ENCODE data around the gene ACVR2B. TPM values are rescaled to one million over a fixed set of nuclear protein-coding genes. Genes with fewer than 3 reads are reported as not detected.

The ACVR2B gene
- total RNA-seq, 1 experiment from 2014 or later, result 18.3 TPM

- no peak for TF ChIP-seq MAX (IDR thresholded peaks at IDR 0.05)
- TF ChIP-seq TCF7L2 (IDR thresholded peaks at IDR 0.05; ENCODE audit: borderline replicate concordance, extremely low read depth, insufficient read depth, insufficient read length), result no peak
- TF ChIP-seq POLR2AphosphoS5 (IDR thresholded peaks at IDR 0.05; ENCODE audit: low read depth, low read length), result no peak
- no peak for TF ChIP-seq REST (IDR thresholded peaks at IDR 0.05; ENCODE audit: low read depth)
- no peak for TF ChIP-seq ZFX (IDR thresholded peaks at IDR 0.05)
- no peak for TF ChIP-seq EZH2phosphoT487 (IDR thresholded peaks at IDR 0.05; ENCODE audit: borderline replicate concordance)
- TF ChIP-seq FOSL1 (IDR thresholded peaks at IDR 0.05; ENCODE audit: low read depth), result no peak
- TF ChIP-seq EGR1 (IDR thresholded peaks at IDR 0.05; ENCODE audit: low read depth), result no peak
- TF ChIP-seq JUND (IDR thresholded peaks at IDR 0.05), result no peak
- TF ChIP-seq CBX3 (IDR thresholded peaks at IDR 0.05; ENCODE audit: low read depth), result no peak
- TF ChIP-seq POLR2A (IDR thresholded peaks at IDR 0.05; ENCODE audit: borderline replicate concordance, extremely low read depth, insufficient read depth, insufficient read length), result no peak
- no peak for TF ChIP-seq CTCF (IDR thresholded peaks at IDR 0.05 in 2 of 3, conservative IDR thresholded peaks at IDR 0.05 in 1 of 3; ENCODE audit: borderline replicate concordance in 1 of 3, insufficient read depth in 1 of 3, low read depth in 2 of 3, low read length in 2 of 3)
- TF ChIP-seq SIN3A (IDR thresholded peaks at IDR 0.05; ENCODE audit: low read depth), result no peak
- TF ChIP-seq SRF (IDR thresholded peaks at IDR 0.05; ENCODE audit: low read depth), result no peak
- no peak for TF ChIP-seq ZNF274 (IDR thresholded peaks at IDR 0.05; ENCODE audit: low read depth, low read length)
- no peak for TF ChIP-seq YY1 (IDR thresholded peaks at IDR 0.05; ENCODE audit: extremely low read depth, insufficient replicate concordance, low read depth, low read length)
- no peak for TF ChIP-seq ATF3 (IDR thresholded peaks at IDR 0.05)
- no peak for TF ChIP-seq RAD21 (IDR thresholded peaks at IDR 0.05; ENCODE audit: low read depth)
- TF ChIP-seq ELF1 (IDR thresholded peaks at IDR 0.05; ENCODE audit: borderline replicate concordance, low read depth), result no peak
- Histone ChIP-seq H3K36me3 (ENCODE audit: control insufficient read depth in 1 of 2, insufficient read depth in 2 of 2, low read length in 2 of 2) (peaks cover 0 to 6% of the 10 kb centered on the region in 2 experiments; a peak in 1 of 4 replicates), H3K79me2 (ENCODE audit: insufficient read depth, low read length) (no peaks in the 10 kb centered on the region), H2AFZ (ENCODE audit: low read depth, low read length, poor library complexity, severe bottlenecking) (no peak overlapping the region), H3K9me2 (ENCODE audit: insufficient read depth) (no peaks in the 10 kb centered on the region), H3K27me3 (ENCODE audit: insufficient read depth, low read length) (no peaks in the 10 kb centered on the region), H4K20me1 (ENCODE audit: insufficient read depth) (no peaks in the 10 kb centered on the region), H3K9me3 (ENCODE audit: control insufficient read depth in 1 of 2, insufficient read depth in 1 of 2, low read depth in 1 of 2, low read length in 2 of 2) (no peaks in the 10 kb centered on the region), H3K4me1 (ENCODE audit: control insufficient read depth in 1 of 2, insufficient read depth in 2 of 2, low read length in 2 of 2) (no peaks in the 10 kb centered on the region), H3K27ac (ENCODE audit: low read depth, low read length) (no peak overlapping the region), H3K9ac (ENCODE audit: low read length) (no peak overlapping the region), H3K4me3 (replicated peaks in 1 of 2; ENCODE audit: low read depth in 1 of 2, low read length in 2 of 2) (no peak overlapping the region), H3K4me2 (ENCODE audit: low read length) (no peak overlapping the region)
- intact Hi-C loops (cut with micrococcal nuclease), result no loop called here
- ChIA-PET POLR2A (no interaction called here), CTCF (no interaction called here), RAD21 (ENCODE audit: low non-redundant PET in 1 of 2, low total read pairs in 2 of 2, uncharacterized antibody in 2 of 2, unreplicated experiment in 2 of 2) (interaction anchor here in 1 of 2 experiments (0.6 kb wide), 1 partner anchor 586 kb away, joined by 3 read pairs; no protein-coding TSS in a partner anchor)
- ATAC-seq (no peak), DNase-seq (ENCODE audit: low read depth, low spot score) (no peak)
- BruUV-seq (replicated peaks), result no TSS peak
Observed at GRCh38 chr3:38515367-38515766, 61.7 kb downstream of the ACVR2B start.
